Activated T-helper 9 cell treated with anti-CD3 and anti-CD28 coated beads, Interleukin-2, amount 50 U/mL, for 16 hours (primary cell): ENCODE measurements around the gene RAB44.
A peak's percentile ranks its signal among the peaks of the same experiment; 100 is the strongest.
"Not testable (repeated sequence)": the region's sequence is repeated elsewhere in the genome, so short reads cannot be mapped to it uniquely, and the experiment has no call there.

Source experiments
- DNase-seq: peaks from one replicate; pipeline ENCODE4 v3.0.0-alpha.2; 2020; ENCODE audit warnings: low read depth

Gene RAB44

GRCh38 chr6:36713846-36714245 is 16.2 kb downstream of the RAB44 start:
- no peak for DNase-seq

DNA sequence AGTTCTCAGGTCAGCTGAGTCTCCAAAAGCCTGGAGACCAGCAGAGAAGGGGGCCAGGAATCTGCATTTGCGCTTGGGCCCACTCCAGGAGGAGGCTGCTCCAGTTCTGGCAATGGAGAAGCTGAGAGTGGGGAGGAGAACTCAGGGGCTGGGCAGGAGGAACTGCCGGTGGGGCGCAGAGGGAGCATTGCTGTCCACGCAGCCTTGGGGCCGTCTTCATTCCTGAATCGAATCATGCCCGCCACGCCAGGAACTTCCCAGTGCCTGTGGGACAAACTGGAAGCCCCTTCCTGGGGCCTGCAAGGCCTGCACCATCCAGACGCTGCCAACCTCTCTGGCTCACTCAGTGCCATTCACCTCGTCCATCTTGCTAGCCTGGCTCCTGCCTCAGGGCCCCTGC is 16.9 kb downstream of the RAB44 start:
- no peak for DNase-seq

DNA sequence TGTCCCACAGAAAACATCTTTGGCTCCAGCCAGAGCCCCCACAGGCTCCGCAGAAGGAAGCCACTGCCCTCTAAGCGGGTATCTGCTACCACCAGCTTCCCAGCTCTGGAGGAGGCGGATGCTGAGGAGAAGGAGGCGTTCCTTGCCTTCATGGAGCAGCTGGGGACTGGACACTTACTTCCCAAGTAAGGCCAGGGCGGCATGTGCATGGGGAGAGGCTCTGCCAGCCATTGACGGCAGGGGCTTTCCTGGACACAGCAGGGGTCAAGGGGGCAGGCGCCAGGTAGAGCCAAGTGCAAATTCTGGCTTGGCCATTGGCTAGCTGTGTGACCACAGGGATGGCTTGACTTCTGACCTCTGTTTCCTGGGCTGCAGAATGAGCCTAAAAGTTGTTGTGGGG is 17.8 kb downstream of the RAB44 start:
- DNase-seq, result no peak

DNA sequence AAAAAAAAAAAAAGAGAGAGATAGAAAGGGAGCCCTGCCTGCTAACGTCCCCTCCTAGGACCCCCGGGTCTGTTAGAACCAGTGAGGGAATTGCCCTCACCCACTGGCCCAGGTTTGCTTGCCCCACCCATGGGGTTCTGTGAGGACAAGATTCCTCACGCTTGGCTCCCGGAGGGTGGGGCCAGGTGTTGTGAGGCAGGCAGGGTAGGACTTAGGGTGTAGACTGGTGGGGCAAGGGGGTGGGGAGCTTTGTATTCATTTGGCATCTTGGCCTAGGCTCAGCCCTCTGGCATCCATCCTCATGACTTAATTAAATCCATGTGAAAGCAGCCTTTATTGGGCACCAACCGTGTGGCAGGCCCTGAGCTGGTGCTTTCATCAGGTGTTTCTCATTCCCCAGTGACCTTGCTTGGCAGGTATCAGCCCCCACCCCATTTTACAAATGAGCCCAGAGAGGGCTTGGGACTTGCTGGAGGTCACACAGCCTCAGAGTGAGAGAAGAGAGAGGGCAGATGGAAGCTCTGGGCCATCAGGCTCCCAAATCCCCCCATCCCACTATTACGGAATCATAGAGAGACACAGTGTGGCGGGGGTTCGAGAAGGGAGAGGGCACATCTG is 19.0 kb downstream of the RAB44 start:
- no peak for DNase-seq

DNA sequence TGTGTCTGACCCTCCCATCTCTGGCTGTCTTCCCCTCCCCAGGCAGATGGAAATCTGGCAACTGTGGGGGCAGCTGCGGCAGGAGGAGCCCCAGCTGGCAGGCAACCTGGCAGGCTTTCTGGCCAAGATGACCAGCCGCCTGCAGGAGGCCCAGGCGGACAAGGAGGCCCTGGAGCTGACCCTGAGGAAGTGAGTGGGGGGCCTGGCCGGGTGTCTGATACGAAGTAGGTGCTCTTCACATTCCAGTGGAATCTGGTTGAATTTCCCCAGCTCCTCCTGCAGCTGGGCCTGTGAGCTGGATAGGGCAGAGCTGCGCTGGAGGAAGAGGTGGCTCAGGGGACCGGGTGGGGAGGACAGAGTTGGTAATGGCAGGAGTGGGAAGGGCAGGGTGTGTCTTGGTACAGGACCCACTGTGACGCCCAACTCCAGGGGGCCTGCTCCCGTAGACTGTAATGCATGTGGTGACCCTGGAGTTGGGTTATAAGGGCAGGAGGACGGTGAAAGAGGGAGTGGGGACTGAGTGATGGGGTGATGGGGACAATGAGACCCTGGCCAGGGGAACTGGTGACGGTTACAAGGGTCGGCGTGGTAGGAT is 19.7 kb downstream of the RAB44 start:
- DNase-seq, result no peak

- no peak for DNase-seq
Observed at GRCh38 chr6:36717871-36718540, 20.4 kb downstream of the RAB44 start.

DNA sequence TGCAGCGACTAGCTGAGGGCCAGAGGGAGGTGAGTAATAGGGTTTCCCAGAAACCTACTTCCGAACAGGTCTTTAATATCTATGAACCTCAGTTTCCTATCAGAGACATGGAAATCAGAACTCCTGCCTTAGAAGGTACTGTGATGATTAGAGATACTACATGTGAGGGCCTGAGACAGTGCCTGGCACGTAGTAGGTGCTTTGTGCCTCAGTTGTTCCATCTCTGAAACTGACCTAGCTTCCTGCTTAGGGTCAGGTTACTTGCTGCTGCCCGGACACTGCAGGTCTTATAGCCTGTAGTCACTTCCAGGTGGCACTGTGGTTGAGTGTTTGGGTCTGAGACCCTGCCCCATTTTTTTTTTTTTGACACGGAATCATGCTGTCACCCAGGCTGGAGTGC is 20.9 kb downstream of the RAB44 start:
- DNase-seq, result no peak

DNA sequence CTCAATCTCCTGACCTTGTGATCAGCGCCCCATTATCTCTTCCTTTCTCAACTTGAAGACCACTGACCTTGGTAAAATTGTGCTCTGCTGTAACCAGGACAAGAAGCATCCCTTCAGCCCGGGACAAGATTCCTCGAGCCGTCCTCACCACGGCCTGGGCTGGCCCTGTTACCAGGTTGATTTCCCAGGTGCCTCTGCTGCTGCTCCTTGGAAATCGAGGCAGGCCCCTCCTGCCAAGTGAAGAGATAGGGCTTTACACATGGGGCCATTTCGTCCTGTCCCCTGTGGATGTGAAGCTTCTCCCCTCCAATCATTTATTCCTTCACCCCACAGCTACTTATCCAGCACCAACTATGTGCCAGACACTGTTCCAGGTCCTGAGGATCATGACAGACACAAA is 21.5 kb downstream of the RAB44 start:
- no peak for DNase-seq

DNA sequence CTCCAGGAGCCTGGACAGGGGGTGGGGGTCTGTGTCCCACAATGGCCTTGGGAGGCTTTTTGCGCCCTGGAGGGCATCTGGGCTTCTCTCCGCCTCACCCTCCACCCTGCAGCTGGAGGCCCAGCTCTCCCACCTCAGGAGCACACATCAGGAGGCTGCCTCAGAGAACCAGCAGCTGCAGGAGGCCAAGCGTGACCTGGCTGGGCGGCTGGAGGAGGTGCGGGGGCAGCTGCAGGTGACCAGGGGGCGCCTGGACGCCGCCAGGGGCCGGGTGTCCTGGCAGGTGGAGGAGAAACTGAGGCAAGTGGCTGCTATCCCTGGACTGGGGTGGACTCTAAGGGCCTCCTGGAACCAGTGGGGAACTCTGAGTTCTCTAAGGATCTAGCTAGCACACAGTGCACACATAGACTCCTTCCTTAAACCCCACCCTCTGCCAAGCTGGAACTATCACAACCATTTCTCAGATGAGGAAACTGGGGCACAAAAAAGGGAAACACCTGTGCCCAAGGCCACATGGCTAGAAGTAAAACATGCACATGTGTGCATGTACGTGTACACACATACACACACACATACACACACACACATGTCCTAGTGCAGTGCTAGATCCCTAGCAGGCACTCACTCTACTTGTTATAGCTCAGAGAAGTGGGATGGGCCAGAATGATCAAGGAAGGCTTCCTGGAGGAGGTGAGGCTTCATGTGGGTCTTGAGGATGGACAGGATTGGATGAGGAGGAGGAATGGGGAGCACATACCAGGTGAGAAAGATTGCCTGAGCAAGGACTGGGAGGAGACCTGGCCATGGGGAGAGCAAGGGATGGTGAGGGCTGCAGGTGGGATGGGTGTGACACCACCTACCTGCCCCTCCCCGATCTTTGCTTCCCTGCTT is 22.9 kb downstream of the RAB44 start:
- DNase-seq, result no peak

- DNase-seq, result no peak
Observed at GRCh38 chr6:36721369-36722140, 23.9 kb downstream of the RAB44 start.

- DNase-seq, result no peak
Observed at GRCh38 chr6:36722365-36722764, 24.7 kb downstream of the RAB44 start.

DNA sequence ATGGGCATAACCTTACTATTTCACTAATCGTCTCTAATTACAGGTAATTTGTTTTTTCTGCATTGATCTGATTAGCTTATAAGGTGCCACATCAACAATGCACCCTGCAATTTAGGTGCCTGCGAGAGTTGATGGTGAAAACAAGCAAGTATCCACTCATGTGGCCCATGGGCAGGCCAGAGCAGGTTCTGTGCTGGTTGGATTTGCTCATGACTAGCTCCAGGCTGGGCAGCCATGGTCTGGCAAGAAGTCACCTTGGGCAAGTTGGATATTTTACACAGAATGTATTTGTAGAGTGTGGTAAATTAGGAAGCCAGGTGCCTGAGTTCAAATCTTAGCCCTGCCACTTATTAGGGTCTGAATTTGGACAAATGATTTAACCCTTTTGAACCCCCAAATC is 25.3 kb downstream of the RAB44 start:
- DNase-seq, result no peak

GRCh38 chr6:36723992-36724391 is 26.4 kb downstream of the RAB44 start:
- DNase-seq, result not testable (repeated sequence)

DNA sequence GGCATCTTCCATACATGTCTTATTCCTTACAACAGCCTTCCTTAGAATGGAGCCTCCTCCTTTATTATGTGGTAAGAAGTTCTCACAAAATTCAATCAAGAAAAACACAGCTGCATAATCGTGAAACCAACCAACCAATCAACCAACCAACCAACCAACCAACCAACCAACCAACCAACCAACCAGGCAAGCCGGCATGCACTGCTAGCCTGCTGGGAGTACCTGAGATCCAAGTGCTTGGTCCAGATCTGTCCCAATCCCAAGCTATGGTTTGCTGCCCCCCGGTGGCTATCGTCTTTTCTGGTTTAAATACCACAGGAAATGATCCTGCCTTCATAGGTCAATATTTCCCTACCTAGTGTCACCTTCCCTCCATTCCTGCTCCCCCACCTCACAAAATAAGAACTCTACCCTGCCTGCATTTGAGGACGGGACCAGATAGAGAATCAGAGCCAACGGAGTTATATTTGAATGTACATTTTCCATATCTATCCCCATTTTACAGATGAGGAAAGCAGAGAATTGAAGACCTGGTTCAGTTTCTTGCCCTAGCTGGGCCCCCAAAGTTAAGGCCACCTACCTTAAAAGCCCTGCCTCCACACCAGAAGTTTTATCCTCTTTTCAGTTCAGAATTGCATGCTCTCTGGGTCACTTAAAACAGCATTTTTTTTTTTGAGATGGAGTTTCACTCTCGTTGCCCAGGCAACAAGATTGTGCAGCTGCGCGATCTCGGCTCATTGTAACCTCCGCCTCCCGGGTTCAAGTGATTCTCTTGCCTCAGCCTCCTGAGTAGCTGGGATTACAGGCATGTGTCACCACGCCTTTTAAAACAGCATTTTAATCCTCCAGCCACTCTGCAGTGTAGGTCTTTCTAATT is 27.1 kb downstream of the RAB44 start:
- peak; percentile 11 for DNase-seq

DNA sequence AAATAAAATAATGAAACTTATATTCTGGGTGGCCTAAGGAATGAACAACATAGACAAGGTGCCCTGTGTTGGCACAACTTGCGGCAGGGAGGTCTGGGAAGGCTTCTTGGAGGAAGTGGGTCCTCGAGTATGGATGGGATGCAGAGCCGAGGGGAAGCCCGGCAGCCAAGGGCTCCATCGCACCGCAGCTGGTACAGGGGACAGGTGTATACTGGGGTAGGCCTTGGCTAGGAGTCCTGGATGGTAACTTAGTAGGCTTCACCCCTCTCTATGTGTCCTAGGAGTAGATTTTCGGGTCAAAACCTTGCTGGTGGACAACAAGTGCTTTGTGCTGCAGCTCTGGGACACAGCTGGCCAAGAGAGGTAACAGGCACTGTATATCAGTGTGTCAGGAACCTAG is 28.0 kb downstream of the RAB44 start:
- no peak for DNase-seq

DNA sequence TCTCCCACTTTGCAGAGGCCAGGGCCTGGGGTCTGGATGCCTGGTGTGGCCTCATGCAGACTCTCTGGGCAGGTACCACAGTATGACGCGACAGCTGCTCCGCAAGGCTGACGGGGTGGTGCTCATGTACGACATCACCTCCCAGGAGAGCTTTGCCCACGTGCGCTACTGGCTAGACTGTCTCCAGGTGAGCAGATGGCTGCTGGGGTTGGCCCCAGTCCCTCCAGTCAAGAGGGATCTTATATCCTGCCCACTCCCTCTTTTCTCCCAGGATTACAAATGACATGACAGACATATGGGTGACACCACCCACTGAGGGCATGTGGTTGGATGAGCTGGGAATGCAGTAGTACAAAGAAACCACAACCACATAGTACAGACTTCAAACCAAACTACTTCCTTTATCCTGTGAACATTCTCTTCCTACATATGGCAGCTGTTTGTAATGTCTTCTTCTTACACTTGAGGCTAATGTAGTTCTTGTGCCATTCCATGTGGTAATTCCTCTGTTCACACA is 29.9 kb downstream of the RAB44 start:
- DNase-seq, result no peak

DNA sequence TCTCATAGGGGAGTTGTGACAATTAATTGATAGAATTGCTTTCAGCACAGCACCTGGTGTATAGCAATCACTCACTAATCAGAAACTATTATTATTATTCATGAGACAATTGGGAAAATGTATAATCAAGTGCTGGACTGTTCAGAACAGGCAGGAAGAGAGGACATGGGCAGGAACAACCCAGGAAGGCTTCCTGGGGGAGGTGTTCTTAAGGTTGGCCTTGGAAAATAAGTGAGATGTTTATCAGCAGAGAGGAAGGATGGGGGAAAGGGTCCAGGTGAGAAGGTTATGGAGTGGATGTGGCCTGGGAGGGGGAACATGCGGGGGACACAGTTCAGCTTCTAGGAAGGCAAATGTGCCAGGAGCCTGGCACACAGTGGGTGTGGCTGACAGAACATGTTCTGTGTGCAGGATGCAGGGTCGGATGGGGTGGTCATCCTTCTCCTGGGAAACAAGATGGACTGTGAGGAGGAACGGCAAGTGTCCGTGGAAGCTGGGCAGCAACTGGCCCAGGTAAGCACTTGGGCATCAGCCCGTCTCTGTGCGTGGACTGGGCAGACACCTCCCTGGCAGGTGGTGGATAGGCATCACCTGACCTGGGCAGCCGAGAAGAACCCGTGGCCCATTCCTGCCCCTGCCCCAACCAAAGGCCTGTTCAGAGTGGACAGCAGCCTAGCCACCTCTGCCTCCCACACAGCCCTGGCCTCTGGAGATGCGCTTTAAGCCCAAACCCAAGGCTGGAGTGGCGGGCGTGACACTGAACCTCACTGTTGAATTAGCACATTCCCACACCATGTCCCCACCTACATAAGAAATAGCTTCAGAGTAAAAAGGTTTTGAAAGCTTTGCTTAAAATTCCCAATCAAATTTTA is 30.9 kb downstream of the RAB44 start:
- DNase-seq, result no peak

GRCh38 chr6:36729161-36729524 is 31.5 kb downstream of the RAB44 start:
- no peak for DNase-seq

GRCh38 chr6:36730424-36731380 is 33.1 kb downstream of the RAB44 start:
- no peak for DNase-seq
